HG03139 (cell line): Measurements from ENCODE around the gene CRY1.
A peak's percentile ranks its signal among the peaks of the same experiment; 100 is the strongest.
"Not testable (repeated sequence)": the region's sequence is repeated elsewhere in the genome, so short reads cannot be mapped to it uniquely, and the experiment has no call there.

Source experiments
- ATAC-seq: cut with Tn5 transposase; IDR thresholded peaks from one replicate; pipeline ENCODE4 v1.9.1; 2021; ENCODE audit not compliant: unreplicated experiment

The CRY1 gene

GRCh38 chr12:107108995-107109508 lies 15.7 kb upstream of the CRY1 start:
- ATAC-seq = no peak

GRCh38 chr12:107108366-107108765 lies 15.0 kb upstream of the CRY1 start:
- not testable (repeated sequence) for ATAC-seq

GRCh38 chr12:107107381-107107780 lies 14.0 kb upstream of the CRY1 start:
- ATAC-seq = no peak

GRCh38 chr12:107106241-107107025 lies 13.1 kb upstream of the CRY1 start:
- no peak for ATAC-seq

- no peak for ATAC-seq
Measured at GRCh38 chr12:107105410-107105703, 12.0 kb upstream of the CRY1 start.

- ATAC-seq = no peak
Measured at GRCh38 chr12:107103516-107103915, 10.2 kb upstream of the CRY1 start.

- ATAC-seq = no peak
Measured at GRCh38 chr12:107103097-107103496, 9.7 kb upstream of the CRY1 start.

- ATAC-seq = no peak
Measured at GRCh38 chr12:107102294-107102693, 8.9 kb upstream of the CRY1 start.

- no peak for ATAC-seq
Measured at GRCh38 chr12:107101651-107102050, 8.3 kb upstream of the CRY1 start.

GRCh38 chr12:107099917-107100316 lies 6.6 kb upstream of the CRY1 start:
- ATAC-seq = no peak

GRCh38 chr12:107096571-107096970 lies 3.2 kb upstream of the CRY1 start:
- no peak for ATAC-seq

GRCh38 chr12:107094183-107094448 lies 767 bp upstream of the CRY1 start:
- ATAC-seq = no peak

- ATAC-seq = peak; percentile 14
Measured at GRCh38 chr12:107092669-107093416, 506 bp downstream of the CRY1 start.

- no peak for ATAC-seq
Measured at GRCh38 chr12:107091989-107092641, 1.2 kb downstream of the CRY1 start.

- ATAC-seq = no peak
Measured at GRCh38 chr12:107091381-107091780, 2.0 kb downstream of the CRY1 start.

GRCh38 chr12:107090711-107091110 lies 2.6 kb downstream of the CRY1 start:
- no peak for ATAC-seq

- ATAC-seq = no peak
Measured at GRCh38 chr12:107088912-107089311, 4.4 kb downstream of the CRY1 start.

GRCh38 chr12:107086314-107086713 lies 7.0 kb downstream of the CRY1 start:
- ATAC-seq = no peak

GRCh38 chr12:107081778-107082177 lies 11.6 kb downstream of the CRY1 start:
- ATAC-seq = no peak

GRCh38 chr12:107080299-107080698 lies 13.1 kb downstream of the CRY1 start:
- no peak for ATAC-seq

- no peak for ATAC-seq
Measured at GRCh38 chr12:107079172-107080011, 14.0 kb downstream of the CRY1 start.
